ENCODE measurements around the gene PPP1R36.
"Not testable (repeated sequence)": the region's sequence is repeated elsewhere in the genome, so short reads cannot be mapped to it uniquely, and the experiment has no call there.

Gene PPP1R36

DNA sequence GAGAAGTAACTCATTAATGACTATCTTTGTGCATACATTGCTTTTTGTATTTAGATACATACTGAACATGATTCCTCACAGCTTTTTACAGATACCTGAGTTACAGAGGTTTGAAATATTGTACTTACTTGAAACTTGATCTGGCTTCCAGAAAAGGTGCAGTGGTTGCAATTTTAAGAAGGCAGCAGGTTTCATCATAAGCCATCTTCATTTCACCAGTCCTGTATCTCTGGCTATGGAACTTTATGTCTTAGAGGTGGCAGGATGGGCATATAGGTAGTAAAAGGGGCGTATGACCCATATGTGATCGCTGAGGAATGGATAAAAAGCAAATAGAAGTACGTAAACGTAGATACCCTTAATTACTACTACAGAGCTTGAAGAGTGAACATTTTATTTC is 31.5 kb upstream of the PPP1R36 start:
- no peak for DNase-seq (ENCODE audit: low spot score)

- no peak for DNase-seq (ENCODE audit: low spot score)
Measured at GRCh38 chr14:64520699-64521098, 29.1 kb upstream of the PPP1R36 start.

- DNase-seq (ENCODE audit: low spot score): no peak
Measured at GRCh38 chr14:64522591-64523355, 27.0 kb upstream of the PPP1R36 start.

DNA sequence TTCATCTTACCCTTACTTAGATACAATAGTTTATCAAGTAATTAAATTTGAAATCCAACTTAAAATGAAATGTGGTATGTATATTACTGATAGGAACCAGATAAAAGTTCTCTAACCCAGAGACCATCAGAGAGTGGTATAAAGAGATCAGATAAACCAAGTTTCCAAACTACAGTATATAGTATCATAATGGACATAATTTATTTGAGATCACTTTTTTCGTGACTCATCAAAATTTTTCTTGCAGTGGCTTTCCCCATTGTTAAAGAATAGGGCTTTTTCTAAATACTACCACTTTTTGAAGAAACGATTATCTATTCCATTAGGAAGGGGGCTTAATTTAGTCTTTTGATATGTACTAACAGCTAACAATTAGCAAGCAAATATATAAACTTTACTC is 24.4 kb upstream of the PPP1R36 start:
- no peak for DNase-seq (ENCODE audit: low spot score)

DNA sequence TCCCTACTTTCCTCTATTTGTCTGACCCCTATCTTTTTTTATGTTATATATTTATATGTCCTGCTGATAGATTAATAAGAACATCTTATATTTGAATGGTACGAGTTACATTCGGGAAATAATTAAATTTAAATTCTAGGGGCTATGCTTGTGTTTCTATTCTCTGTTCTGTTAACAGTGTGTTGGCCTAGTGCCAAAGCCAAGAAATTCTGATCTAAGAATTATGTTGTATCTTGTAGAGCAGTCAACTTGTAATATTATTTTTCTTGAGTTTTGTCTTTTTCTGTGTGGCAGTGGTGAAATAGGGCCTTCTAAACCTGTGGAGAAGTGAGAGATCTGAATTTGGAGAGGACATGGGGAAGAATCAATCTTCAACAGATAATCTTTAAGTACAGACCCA is 18.2 kb upstream of the PPP1R36 start:
- DNase-seq (ENCODE audit: low spot score): no peak

DNA sequence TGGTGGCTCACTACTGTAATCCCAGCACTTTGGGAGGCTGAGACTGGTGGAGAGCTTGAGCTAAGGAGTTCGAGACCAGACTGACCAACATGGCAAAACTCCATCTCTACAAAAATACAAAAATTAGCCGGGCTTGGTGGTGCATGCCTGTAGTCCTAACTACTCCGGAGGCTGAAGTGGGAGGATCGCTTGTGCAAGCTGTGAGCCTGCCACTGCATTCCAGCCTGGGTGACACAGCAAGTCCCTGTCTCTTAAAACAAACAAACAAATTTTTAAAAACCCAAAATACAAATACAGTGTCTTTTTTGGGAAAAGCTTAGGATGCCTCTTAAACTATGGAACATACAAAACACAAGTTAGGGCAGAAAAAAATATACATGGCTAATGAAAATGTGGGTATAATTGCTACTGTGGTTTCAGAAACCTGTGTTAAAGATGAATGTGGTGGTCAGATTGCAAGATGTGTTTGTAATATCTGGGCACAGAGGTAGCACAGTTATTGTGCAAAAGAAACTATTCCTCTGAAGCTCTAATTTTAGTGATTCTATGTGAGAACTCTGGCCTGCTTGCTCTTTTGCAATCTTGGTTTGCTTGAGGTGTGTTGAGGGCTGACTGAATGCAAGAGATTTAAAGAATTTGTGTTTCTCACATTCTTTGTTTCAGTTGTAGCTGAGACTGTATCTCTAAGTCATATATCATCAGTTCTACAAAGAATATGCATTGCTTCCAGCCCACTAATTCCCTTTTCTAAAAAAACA is 13.1 kb upstream of the PPP1R36 start:
- no peak for DNase-seq (ENCODE audit: low spot score)

DNA sequence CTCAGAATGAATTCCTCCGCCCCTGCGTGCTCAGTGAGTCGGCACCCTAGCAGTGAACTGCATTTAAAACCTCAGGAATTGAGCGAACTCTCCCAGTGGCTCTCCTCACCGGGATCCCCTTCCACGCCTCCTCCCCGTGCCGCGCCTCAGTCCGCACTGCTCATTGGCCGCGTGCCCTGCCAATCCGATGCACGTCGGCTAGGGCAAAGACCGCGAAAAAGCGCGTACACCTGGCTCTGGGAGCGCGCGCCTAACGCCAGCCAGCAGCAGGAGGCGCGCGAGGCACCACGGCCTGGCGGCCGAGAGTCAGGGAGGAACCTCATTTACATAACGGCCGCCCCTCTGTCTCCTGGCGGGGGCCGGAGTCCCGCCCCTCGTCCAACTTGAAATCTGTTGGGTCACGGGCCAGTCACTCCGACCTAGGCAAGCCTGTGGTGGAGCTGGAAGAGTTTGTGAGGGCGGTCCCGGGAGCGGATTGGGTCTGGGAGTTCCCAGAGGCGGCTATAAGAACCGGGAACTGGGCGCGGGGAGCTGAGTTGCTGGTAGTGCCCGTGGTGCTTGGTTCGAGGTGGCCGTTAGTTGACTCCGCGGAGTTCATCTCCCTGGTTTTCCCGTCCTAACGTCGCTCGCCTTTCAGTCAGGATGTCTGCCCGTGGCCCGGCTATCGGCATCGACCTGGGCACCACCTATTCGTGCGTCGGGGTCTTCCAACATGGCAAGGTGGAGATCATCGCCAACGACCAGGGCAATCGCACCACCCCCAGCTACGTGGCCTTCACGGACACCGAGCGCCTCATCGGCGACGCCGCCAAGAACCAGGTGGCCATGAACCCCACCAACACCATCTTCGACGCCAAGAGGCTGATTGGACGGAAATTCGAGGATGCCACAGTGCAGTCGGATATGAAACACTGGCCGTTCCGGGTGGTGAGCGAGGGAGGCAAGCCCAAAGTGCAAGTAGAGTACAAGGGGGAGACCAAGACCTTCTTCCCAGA is 9.3 kb upstream of the PPP1R36 start, which contains the start of gene HSPA2:
TSS of gene HSPA2 (plus strand) at position 534 of the 995 bp plus-strand sequence. CDS start at position 643, 109 bp downstream.
- peak; percentile 99 for DNase-seq (ENCODE audit: low spot score)

- no peak for DNase-seq (ENCODE audit: low spot score)
Measured at GRCh38 chr14:64541261-64541971, 8.3 kb upstream of the PPP1R36 start.

DNA sequence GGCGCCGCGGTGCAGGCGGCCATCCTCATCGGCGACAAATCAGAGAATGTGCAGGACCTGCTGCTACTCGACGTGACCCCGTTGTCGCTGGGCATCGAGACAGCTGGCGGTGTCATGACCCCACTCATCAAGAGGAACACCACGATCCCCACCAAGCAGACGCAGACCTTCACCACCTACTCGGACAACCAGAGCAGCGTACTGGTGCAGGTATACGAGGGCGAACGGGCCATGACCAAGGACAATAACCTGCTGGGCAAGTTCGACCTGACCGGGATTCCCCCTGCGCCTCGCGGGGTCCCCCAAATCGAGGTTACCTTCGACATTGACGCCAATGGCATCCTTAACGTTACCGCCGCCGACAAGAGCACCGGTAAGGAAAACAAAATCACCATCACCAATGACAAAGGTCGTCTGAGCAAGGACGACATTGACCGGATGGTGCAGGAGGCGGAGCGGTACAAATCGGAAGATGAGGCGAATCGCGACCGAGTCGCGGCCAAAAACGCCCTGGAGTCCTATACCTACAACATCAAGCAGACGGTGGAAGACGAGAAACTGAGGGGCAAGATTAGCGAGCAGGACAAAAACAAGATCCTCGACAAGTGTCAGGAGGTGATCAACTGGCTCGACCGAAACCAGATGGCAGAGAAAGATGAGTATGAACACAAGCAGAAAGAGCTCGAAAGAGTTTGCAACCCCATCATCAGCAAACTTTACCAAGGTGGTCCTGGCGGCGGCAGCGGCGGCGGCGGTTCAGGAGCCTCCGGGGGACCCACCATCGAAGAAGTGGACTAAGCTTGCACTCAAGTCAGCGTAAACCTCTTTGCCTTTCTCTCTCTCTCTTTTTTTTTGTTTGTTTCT is 7.6 kb upstream of the PPP1R36 start:
- no peak for DNase-seq (ENCODE audit: low spot score)

DNA sequence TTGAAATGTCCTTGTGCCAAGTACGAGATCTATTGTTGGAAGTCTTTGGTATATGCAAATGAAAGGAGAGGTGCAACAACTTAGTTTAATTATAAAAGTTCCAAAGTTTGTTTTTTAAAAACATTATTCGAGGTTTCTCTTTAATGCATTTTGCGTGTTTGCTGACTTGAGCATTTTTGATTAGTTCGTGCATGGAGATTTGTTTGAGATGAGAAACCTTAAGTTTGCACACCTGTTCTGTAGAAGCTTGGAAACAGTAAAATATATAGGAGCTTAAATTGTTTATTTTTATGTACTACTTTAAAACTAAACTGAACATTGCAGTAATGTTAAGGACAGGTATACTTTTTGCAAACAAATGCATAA is 6.9 kb upstream of the PPP1R36 start:
- DNase-seq (ENCODE audit: low spot score): no peak

DNA sequence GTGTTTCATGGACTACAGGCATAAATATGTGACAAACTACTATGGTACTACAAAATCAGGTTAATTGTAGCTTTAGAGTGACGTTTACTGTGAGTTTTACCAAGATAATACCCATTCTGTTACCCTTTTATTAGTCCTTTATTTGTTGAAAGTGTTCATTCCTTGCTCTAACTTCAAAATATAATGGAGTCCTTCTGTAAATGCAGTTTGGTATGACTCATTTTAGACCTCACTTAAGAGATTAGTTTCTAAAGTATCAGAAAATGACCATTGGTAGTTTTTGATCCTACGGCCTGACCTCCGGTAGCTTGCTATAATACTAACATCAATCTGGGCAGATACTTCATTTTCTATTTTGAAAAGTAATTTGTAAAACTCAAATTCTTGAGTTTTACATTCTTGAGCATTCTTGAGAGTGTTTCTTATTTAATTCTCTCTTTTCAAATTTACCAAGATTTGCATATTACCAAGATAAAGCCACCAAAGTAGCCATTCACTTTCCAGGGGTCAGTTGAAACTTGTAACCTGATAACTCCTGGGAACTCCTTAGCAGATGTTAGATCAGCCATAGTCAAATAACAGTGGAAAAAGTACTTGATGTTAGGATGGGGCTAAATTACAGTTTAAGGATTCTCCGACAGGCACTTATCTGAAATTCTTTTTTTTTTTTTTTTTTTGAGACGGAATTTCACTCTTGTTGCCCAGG is 5.0 kb upstream of the PPP1R36 start:
- DNase-seq (ENCODE audit: low spot score): no peak

GRCh38 chr14:64549016-64549415 is 745 bp upstream of the PPP1R36 start:
- DNase-seq (ENCODE audit: low spot score): no peak

- no peak for DNase-seq (ENCODE audit: low spot score)
Measured at GRCh38 chr14:64550621-64551333, 1.0 kb downstream of the PPP1R36 start.

DNA sequence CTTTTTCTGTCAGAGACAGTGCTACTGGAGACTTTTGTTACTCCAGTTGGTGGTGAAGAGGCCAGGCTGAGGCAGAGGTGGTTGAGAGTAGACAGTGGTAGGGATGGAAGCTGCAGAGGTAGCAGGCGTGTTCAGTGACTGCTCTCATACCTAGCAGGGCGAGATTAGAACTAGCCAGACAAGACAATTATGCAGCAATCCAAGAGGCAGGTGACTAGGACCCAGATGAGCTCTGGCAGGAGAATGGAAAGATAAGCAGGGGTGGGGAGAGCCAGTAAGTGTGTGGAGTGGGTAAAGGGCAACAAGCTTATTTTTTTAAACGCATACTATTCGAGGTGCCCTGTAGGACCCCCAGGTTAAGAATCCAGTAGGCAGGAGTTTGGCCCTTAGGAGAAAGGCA is 4.8 kb downstream of the PPP1R36 start:
- DNase-seq (ENCODE audit: low spot score): no peak

- DNase-seq (ENCODE audit: low spot score): no peak
Measured at GRCh38 chr14:64556526-64556925, 6.8 kb downstream of the PPP1R36 start.

DNA sequence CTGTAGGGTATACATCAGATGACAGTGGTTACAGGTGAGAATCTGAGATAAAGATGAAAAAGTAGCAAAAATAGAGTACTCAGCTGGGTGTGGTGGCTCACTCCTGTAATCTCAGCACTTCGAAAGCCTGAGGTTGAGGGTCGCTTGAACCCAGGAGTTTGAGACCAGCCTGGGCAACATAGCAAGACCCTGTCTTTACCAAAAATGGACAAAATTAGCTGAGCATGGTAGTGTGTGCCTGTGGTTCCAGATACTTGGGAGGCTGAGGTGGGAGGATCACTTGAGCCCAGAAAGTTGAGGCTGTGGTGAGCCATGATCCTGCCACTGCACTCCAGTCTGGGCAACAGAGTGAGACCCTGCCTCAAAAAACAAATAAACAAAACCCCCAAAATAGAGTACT is 8.5 kb downstream of the PPP1R36 start:
- DNase-seq (ENCODE audit: low spot score): not testable (repeated sequence)

DNA sequence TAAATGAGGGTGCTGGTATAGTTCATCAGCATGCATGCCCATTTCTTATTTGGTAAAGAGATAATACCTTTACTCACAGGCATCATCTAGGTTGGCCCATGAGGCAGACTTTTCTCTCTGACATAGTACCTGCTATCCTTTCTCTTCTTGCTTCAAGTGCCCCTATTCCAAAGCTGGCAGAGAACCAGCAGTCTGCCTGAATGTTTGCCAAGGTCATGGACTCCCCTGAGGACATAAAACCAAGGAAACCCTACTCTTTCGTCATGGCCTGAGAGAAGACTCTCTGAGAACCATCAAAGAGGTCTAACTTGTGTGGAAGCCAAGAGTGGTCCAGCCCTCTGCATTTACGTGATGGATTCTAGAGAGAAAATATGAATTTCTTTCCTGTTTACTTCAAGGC is 11.9 kb downstream of the PPP1R36 start:
- DNase-seq (ENCODE audit: low spot score): no peak

DNA sequence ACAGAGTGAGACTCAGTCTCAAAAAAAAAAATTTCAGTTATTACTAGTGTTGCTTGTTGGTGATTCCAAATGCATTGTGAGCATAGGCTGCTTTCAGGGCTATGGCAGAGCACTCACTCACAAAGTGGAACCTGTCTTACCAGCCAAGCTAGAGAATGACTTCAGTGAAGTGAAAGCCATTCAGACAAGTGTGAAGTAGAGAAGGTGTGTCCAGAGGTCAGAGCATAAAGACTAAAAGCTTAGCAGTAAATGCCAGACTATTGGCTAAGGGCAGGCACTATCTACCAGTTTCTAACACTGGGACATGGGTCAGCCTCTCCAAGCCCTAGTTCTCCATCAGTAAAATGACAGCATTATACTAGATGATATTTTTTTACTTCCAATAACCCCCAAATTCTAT is 12.7 kb downstream of the PPP1R36 start:
- no peak for DNase-seq (ENCODE audit: low spot score)

GRCh38 chr14:64563696-64564095 is 13.9 kb downstream of the PPP1R36 start:
- DNase-seq (ENCODE audit: low spot score): no peak
